AG10803 (cell line): ENCODE results near the gene ARHGAP44.

Source experiments
- DNase-seq: peaks from one replicate; pipeline ENCODE4 v3.0.0; 2010; ENCODE audit warnings: low read depth
- H3K4me3 ChIP-seq: 2 replicates; pipeline ENCODE4 v1.5.1; 2011; ENCODE audit warnings: mild to moderate bottlenecking, low read length, control low read depth
- CTCF ChIP-seq: conservative IDR thresholded peaks from 2 replicates; pipeline ENCODE4 v1.5.1; 2011; ENCODE audit warnings: mild to moderate bottlenecking, low read length, control low read depth, inconsistent platforms

Gene ARHGAP44

DNA sequence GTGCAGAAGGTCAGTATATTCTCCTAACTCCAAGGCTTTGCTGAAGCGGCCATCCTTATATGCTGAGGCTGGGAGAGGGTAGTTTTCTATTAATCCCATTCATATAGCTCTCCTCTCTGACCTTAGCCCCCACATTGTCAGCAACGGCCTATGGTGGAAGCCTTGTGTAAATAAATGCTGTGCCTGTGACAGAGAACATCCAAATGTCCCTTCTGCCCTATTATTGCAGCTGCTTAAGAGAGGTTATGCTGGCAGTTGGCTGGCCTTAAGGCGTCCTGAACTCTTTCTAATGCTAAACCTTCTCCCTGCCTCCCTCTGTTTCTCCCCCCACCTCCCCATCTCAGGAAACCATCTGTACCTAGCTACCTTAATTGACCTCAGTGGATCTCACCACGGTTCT is 53.6 kb downstream of the ARHGAP44 start:
- DNase-seq = no peak
- H3K4me3 ChIP-seq = no peak overlapping the region
- TF ChIP-seq CTCF = no peak

- H3K4me3 ChIP-seq = no peak overlapping the region
- TF ChIP-seq CTCF = no peak
- no peak for DNase-seq
Observed at GRCh38 chr17:12850996-12851395, 61.7 kb downstream of the ARHGAP44 start.

DNA sequence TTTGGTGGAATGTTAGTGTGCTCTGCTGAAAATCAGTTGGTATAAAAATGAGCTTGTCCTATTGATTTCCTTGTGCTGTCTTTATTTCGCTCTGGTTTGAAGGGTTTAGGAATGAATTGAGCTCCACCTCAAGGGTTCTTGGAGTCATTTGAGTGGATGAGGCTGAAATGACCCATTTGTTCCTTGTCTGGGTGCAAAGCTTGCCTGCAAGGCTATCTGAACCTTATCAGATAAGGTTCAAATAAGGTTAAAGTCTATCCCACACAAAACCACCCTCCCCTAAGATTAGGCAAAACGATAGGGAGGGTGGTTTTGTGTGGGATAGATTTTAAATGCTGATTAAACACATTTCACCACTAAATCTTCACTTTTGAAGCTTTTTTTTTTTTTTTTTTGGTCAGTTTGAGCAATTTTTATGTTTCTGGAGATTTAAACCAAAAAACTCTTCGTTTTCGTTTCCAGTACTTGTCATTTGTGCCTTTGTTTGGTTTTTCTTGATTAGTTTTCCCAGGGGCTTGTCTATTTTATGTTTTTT is 62.7 kb downstream of the ARHGAP44 start:
- no peak for DNase-seq
- TF ChIP-seq CTCF = no peak
- H3K4me3 ChIP-seq = no peak overlapping the region

DNA sequence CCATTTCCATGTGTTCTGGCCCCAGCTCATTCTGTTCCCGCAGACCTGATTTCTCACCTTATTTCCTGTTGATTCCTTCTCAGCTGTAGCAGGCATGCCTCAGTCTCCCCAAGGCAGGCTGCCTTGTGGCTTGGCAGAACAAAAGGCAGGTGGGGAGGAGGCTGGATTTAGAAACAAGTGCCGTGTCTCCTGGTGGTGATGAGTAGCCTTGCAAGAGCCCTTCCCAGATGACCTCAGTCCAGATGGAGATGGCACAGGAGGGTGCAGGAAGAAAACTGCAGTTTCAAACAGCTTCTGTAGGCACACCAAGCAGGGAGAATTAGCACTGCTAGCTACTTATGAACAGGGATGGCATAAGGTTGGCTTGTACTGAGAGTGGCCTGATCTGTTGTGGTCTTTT is 64.6 kb downstream of the ARHGAP44 start:
- no peak for DNase-seq
- H3K4me3 ChIP-seq = no peak overlapping the region
- TF ChIP-seq CTCF = no peak

- no peak for DNase-seq
- no peak for TF ChIP-seq CTCF
- no peak overlapping the region for H3K4me3 ChIP-seq
Observed at GRCh38 chr17:12856416-12856815, 67.1 kb downstream of the ARHGAP44 start.

- no peak for TF ChIP-seq CTCF
- H3K4me3 ChIP-seq = no peak overlapping the region
- DNase-seq = no peak
Observed at GRCh38 chr17:12857592-12857991, 68.3 kb downstream of the ARHGAP44 start.

- no peak for TF ChIP-seq CTCF
- DNase-seq = no peak
- no peak overlapping the region for H3K4me3 ChIP-seq
Observed at GRCh38 chr17:12859520-12859919, 70.2 kb downstream of the ARHGAP44 start.
